Testis (tissue), 2 donors: ENCODE measurements around the gene ARHGAP32.

ENCODE experiments used
- POLR2A ChIP-seq: fragments of 450-650 bp; IDR thresholded peaks from one replicate; pipeline ENCODE4 v1.6.1; 2017; ENCODE audit warnings: antibody characterized with exemption, mild to moderate bottlenecking, moderate library complexity
- TF ChIP-seq, protein P1 (sequence below), 3 experiments: fragments of 450-650 bp in 2 of 3; fragments of 200-600 bp in 1 of 3; sonication (generic) in 1 of 3; IDR thresholded peaks; one replicate each; pipeline ENCODE4 v1.5.1; 2016 to 2019; ENCODE audit warnings: antibody characterized with exemption in 3 of 3, mild to moderate bottlenecking in 2 of 3, moderate library complexity in 1 of 3

DNA sequence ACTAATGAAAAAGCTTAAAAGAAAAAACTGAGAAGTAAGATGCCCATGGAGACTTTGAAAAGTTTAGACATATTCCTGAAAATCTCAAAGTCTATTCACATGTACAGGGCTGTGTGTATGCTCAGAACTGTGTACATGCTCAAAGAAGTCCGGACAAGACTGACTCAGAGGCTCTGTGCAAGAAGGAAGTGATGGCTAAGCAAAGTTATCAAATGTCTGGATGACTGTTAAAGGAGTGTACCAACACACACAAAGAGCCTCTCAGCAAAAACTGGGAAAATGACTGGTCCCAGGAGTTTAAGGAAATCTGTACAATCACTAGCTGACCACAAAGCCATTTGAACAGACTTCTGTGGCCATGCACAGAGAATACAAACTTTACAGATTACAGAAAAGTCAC, 33.1 kb upstream of the ARHGAP32 start:
- TF ChIP-seq, protein P1, sequence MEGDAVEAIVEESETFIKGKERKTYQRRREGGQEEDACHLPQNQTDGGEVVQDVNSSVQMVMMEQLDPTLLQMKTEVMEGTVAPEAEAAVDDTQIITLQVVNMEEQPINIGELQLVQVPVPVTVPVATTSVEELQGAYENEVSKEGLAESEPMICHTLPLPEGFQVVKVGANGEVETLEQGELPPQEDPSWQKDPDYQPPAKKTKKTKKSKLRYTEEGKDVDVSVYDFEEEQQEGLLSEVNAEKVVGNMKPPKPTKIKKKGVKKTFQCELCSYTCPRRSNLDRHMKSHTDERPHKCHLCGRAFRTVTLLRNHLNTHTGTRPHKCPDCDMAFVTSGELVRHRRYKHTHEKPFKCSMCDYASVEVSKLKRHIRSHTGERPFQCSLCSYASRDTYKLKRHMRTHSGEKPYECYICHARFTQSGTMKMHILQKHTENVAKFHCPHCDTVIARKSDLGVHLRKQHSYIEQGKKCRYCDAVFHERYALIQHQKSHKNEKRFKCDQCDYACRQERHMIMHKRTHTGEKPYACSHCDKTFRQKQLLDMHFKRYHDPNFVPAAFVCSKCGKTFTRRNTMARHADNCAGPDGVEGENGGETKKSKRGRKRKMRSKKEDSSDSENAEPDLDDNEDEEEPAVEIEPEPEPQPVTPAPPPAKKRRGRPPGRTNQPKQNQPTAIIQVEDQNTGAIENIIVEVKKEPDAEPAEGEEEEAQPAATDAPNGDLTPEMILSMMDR (IDR thresholded peaks at IDR 0.05) = no peak
- TF ChIP-seq POLR2A = no peak
